ENCODE results near the gene FAM221B.

DNA sequence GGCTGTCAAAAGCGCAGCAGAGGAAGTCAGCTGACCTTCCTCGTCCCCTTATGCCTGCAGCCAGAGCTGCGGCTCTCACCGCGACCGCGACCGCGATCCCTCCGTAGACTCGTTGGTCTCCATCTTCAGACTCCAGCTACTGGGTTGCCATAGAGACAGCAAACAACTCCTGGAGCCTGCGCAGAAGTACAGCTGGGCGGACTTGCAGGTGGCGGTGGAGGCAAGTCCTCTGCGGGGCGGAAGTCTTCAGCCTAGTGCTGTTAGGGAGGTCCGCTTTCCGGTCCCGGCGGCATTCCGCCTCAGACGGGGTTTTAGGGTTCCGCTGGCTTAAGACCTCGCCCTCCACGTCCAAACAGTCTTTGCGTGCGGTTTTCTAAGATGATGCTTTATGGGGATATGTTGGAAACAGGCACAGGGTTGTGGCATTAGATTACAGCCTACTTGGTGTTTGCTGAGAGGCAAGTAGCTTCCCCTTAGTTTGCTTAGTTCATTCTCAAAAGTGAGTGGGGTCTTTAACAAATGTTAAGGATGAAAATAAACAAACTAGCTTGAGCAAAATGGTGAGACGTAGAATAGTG is 16.4 kb downstream of the FAM221B start, which contains the start of gene SPAG8:
- TF ChIP-seq, protein P1, sequence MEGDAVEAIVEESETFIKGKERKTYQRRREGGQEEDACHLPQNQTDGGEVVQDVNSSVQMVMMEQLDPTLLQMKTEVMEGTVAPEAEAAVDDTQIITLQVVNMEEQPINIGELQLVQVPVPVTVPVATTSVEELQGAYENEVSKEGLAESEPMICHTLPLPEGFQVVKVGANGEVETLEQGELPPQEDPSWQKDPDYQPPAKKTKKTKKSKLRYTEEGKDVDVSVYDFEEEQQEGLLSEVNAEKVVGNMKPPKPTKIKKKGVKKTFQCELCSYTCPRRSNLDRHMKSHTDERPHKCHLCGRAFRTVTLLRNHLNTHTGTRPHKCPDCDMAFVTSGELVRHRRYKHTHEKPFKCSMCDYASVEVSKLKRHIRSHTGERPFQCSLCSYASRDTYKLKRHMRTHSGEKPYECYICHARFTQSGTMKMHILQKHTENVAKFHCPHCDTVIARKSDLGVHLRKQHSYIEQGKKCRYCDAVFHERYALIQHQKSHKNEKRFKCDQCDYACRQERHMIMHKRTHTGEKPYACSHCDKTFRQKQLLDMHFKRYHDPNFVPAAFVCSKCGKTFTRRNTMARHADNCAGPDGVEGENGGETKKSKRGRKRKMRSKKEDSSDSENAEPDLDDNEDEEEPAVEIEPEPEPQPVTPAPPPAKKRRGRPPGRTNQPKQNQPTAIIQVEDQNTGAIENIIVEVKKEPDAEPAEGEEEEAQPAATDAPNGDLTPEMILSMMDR (IDR thresholded peaks at IDR 0.05; ENCODE audit: borderline replicate concordance, extremely low read depth, low read length, poor library complexity, severe bottlenecking), result no peak
- TF ChIP-seq EZH2 (IDR thresholded peaks at IDR 0.05; ENCODE audit: borderline replicate concordance, low read depth, low read length, severe bottlenecking), result no peak
